Mesodermal cell (in vitro differentiated cells): ENCODE data around the gene SORCS2.

Source experiments
- H3K27ac ChIP-seq: 2 replicates; pipeline ENCODE4 v1.7.0; 2013; ENCODE audit warnings: mild to moderate bottlenecking, low read depth, low read length, moderate library complexity; ENCODE audit not compliant: severe bottlenecking
- H3K36me3 ChIP-seq: 2 replicates; pipeline ENCODE4 v1.7.1; 2013; ENCODE audit warnings: mild to moderate bottlenecking, low read length, moderate library complexity; ENCODE audit not compliant: control insufficient read depth, insufficient read depth
- H3K4me1 ChIP-seq: one replicate; pipeline ENCODE4 v1.7.1; 2013; ENCODE audit warnings: mild to moderate bottlenecking, low read length; ENCODE audit not compliant: insufficient read depth, control insufficient read depth, poor library complexity, severe bottlenecking
- H3K4me3 ChIP-seq: 2 replicates; pipeline ENCODE4 v1.7.0; 2013; ENCODE audit warnings: low read length, control low read depth, mild to moderate bottlenecking; ENCODE audit not compliant: insufficient read depth, poor library complexity, severe bottlenecking; ENCODE audit errors: extremely low read depth
- H3K9me3 ChIP-seq: 2 replicates; pipeline ENCODE4 v1.7.1; 2013; ENCODE audit warnings: mild to moderate bottlenecking, low read length, moderate library complexity; ENCODE audit not compliant: control insufficient read depth
- WGBS, 2 experiments: methylation state at CpG; one replicate each; pipeline ENCODE4 v1.1.5; 2013; ENCODE audit warnings: missing lambda C conversion rate in 2 of 2; ENCODE audit not compliant: insufficient coverage in 2 of 2; 5-methylcytosine and 5-hydroxymethylcytosine counted together

Gene SORCS2

DNA sequence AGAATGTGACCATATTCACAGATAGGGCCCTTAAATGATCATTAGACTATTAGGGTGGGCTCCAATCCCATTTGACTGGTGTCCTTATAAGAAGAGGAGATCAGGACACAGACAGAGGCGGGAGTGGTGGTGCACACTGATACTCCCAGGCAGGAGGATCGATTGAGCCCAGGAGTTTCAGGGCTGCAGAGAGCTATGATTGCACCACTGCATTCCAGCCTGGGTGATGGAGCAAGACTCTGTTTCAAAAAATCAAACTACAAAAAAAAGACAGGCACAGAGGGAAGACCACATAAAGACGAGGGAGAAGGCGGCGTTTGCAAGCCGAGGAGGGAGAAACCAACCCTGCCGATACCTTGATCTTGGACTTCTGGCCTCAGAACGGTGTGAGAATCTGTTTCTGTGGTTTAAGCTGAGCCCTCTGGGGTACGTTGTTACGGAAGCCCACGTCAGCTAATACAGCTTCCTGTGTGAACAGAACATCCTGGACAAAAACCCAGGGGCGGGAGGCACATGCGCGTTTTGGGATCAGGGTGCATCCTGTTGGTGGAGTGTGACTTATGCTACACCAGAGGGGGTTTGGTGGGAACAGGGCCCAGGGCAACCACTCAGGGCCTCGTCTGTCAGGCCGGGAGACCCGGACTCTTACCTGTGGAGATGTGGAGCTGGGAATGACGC, 454.2 kb downstream of the SORCS2 start:
- 92 to 96% methylated on average over 14 to 16 of the region's 18 CpGs for WGBS, 2 experiments

GRCh38 chr4:7647186-7647585, 454.8 kb downstream of the SORCS2 start:
- H3K36me3 ChIP-seq: no peaks in the 10 kb centered on the region
- WGBS, 2 experiments: 83 to 91% methylated on average over 2 to 9 of the region's 10 CpGs

More for the DNA sequence above, 454.2 kb downstream of the SORCS2 start:
- peaks cover 43% of the 10 kb centered on the region for H3K4me1 ChIP-seq
- no peak overlapping the region for H3K4me3 ChIP-seq
- no peaks in the 10 kb centered on the region for H3K36me3 ChIP-seq
- H3K9me3 ChIP-seq: peaks cover 14% of the 10 kb centered on the region
- no peak overlapping the region for H3K27ac ChIP-seq

DNA sequence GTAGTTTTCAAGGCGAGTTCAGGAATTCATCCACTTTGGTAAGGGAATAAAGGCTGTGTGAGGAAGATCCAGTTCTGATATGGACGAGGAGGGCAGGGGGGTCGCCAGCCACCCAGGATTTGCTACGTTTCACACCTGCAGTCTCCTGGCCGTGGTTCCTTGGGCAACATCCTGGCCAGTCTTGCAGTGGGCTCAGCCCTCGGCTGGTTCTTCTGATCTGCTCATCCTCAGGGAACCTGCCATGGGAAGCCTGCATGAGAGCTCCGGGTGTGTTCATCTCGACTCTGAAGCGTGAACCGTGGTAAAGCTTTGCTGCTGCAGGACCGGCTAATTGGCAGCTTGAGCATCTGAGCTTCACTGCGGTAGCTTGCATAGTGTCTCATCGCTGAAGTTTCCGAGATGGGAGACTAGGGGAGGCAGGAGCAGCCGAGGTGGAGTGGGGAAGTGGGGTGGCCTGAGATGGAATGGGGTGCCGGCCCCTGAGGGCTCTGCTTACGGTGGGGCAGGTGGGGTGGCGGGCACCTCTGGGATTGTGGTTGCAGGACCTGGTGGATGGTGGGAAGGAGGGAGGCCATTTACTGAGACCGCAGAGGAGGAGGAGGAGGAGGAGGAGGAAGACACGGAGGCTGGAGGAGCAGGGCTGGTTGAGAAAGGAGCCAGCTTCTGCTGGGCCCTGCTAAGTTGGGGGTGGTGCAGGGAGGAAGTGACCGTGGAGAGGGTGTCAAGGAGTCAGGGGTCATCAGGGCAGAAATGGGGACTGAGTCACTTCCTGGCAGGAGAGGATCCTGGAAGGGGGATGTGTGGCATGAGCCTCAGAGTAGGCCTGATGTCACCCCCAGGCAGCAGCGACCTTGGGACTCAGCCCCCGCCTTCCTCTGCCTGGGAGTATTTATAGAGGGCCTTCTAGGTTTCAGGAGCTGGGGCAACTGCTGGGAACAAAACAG, 455.5 kb downstream of the SORCS2 start:
- Histone ChIP-seq H3K9me3 (peaks cover 14% of the 10 kb centered on the region), H3K36me3 (no peaks in the 10 kb centered on the region), H3K4me3 (no peak overlapping the region), H3K4me1 (peaks cover 56% of the 10 kb centered on the region), H3K27ac (peak overlapping the region; percentile 59)
- 87 to 89% methylated on average over 20 to 22 of the region's 23 CpGs for WGBS, 2 experiments

More at GRCh38 chr4:7647186-7647585, 454.8 kb downstream of the SORCS2 start:
- Histone ChIP-seq H3K9me3 (peaks cover 14% of the 10 kb centered on the region), H3K4me1 (peaks cover 49% of the 10 kb centered on the region), H3K4me3 (no peak overlapping the region), H3K27ac (no peak overlapping the region)

GRCh38 chr4:7648544-7649395, 456.4 kb downstream of the SORCS2 start:
- H3K4me1 ChIP-seq: peaks cover 61% of the 10 kb centered on the region
- H3K27ac ChIP-seq: peak overlapping the region; percentile 59
- H3K36me3 ChIP-seq: no peaks in the 10 kb centered on the region
- peaks cover 11% of the 10 kb centered on the region for H3K9me3 ChIP-seq
- 90 to 92% methylated on average over 21 to 23 of the region's 23 CpGs for WGBS, 2 experiments
- H3K4me3 ChIP-seq: no peak overlapping the region

- Histone ChIP-seq H3K4me3 (no peak overlapping the region), H3K27ac (no peak overlapping the region), H3K4me1 (peaks cover 64% of the 10 kb centered on the region), H3K9me3 (peaks cover 6% of the 10 kb centered on the region), H3K36me3 (no peaks in the 10 kb centered on the region)
- 97 to 98% methylated on average over 5 of the region's 5 CpGs for WGBS, 2 experiments
These were observed 457.0 kb downstream of the SORCS2 start for GRCh38 chr4:7649411-7649740.

- H3K4me3 ChIP-seq: no peak overlapping the region
- H3K36me3 ChIP-seq: no peaks in the 10 kb centered on the region
- peaks cover 3% of the 10 kb centered on the region for H3K9me3 ChIP-seq
- 89% methylated on average over 22 to 27 of the region's 32 CpGs for WGBS, 2 experiments
- H3K27ac ChIP-seq: no peak overlapping the region
- H3K4me1 ChIP-seq: peaks cover 69% of the 10 kb centered on the region
These were observed 457.6 kb downstream of the SORCS2 start for GRCh38 chr4:7649741-7650531.

GRCh38 chr4:7650606-7651385, 458.5 kb downstream of the SORCS2 start:
- H3K4me3 ChIP-seq: no peak overlapping the region
- H3K4me1 ChIP-seq: peaks cover 77% of the 10 kb centered on the region
- 52 to 59% methylated on average over 12 to 13 of the region's 22 CpGs for WGBS, 2 experiments
- no peaks in the 10 kb centered on the region for H3K36me3 ChIP-seq
- no peak overlapping the region for H3K27ac ChIP-seq
- H3K9me3 ChIP-seq: no peaks in the 10 kb centered on the region

DNA sequence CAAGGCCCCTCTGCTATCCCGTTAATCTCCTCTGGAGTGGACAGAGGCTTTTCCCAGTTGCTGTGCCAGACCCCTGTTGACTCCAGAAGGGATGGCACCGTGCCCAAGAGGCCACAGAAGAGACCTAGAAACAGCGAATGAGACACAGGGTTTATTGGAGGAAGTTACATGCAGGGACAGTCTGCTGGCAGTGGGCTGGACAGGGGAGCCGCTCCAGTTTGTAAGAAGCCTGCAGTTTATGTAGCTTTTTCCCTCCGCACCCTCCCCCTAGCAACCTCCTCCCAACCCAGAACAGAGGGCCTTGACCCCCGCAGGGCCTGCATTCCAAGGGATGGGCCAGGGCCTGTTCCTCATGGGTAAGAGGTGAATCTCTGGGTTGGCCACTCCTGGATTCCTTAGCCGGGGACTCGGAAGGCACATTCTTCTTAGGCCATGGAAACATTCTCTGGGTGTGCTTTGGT, 459.2 kb downstream of the SORCS2 start:
- Histone ChIP-seq H3K4me1 (peaks cover 82% of the 10 kb centered on the region), H3K36me3 (no peaks in the 10 kb centered on the region), H3K4me3 (no peak overlapping the region), H3K27ac (peak overlapping the region; percentile 37), H3K9me3 (no peaks in the 10 kb centered on the region)
- 51 to 63% methylated on average over 1 to 5 of the region's 8 CpGs for WGBS, 2 experiments

GRCh38 chr4:7652006-7652405, 459.7 kb downstream of the SORCS2 start:
- Histone ChIP-seq H3K27ac (peak overlapping the region; percentile 29), H3K4me3 (no peak overlapping the region), H3K4me1 (peaks cover 83% of the 10 kb centered on the region), H3K36me3 (no peaks in the 10 kb centered on the region), H3K9me3 (no peaks in the 10 kb centered on the region)
- 66 to 78% methylated on average over 5 to 7 of the region's 8 CpGs for WGBS, 2 experiments
